HepG2 (cell line): Measurements from ENCODE around the gene CKAP5. TPM values are rescaled to one million over a fixed set of nuclear protein-coding genes. Genes with fewer than 3 reads are reported as not detected.

ENCODE experiments used
- BATF2 ChIP-seq: sonication (generic); formaldehyde crosslinking; IDR thresholded peaks from 2 replicates; pipeline ENCODE4 v1.8.0; 2022; ENCODE audit warnings: mild to moderate bottlenecking, missing genetic modification reagents, moderate library complexity
- DMTF1 ChIP-seq: sonication (generic); formaldehyde crosslinking; IDR thresholded peaks from 2 replicates; pipeline ENCODE4 v1.4.0; 2020; ENCODE audit warnings: mild to moderate bottlenecking, missing genetic modification reagents
- HHEX ChIP-seq: IDR thresholded peaks from 2 replicates; pipeline ENCODE4 v1.6.1; 2016; ENCODE audit warnings: control low read depth
- NCOA2 ChIP-seq: sonication (generic); formaldehyde crosslinking; IDR thresholded peaks from 2 replicates; pipeline ENCODE4 v1.8.0; 2022; ENCODE audit warnings: inconsistent platforms
- NFRKB ChIP-seq: fragments of 450-650 bp; IDR thresholded peaks from 2 replicates; pipeline ENCODE4 v1.6.1; 2017
- PAX8 ChIP-seq: sonication (generic); formaldehyde crosslinking; IDR thresholded peaks from 2 replicates; pipeline ENCODE4 v1.8.0; 2022; ENCODE audit warnings: mild to moderate bottlenecking, missing genetic modification reagents, borderline replicate concordance
- PAXIP1 ChIP-seq: sonication (generic); formaldehyde crosslinking; conservative IDR thresholded peaks from 2 replicates; pipeline ENCODE4 v1.4.0; 2020; ENCODE audit warnings: mild to moderate bottlenecking, missing genetic modification reagents, moderate library complexity
- PBX2 ChIP-seq: IDR thresholded peaks from 2 replicates; pipeline ENCODE4 v1.6.1; 2016; ENCODE audit warnings: control low read depth
- RFX1 ChIP-seq: fragments of 450-650 bp; IDR thresholded peaks from 2 replicates; pipeline ENCODE4 v1.6.1; 2017
- SSRP1 ChIP-seq: IDR thresholded peaks from 2 replicates; pipeline ENCODE4 v1.6.1; 2016; ENCODE audit warnings: control low read depth
- ZBTB21 ChIP-seq: sonication (generic); formaldehyde crosslinking; IDR thresholded peaks from 2 replicates; pipeline ENCODE4 v1.4.0; 2020; ENCODE audit warnings: missing genetic modification reagents
- ZNF460 ChIP-seq: sonication (generic); formaldehyde crosslinking; IDR thresholded peaks from 2 replicates; pipeline ENCODE4 v1.5.1; 2020; ENCODE audit warnings: missing genetic modification reagents, mild to moderate bottlenecking, borderline replicate concordance
- ZNF512B ChIP-seq: sonication (generic); formaldehyde crosslinking; IDR thresholded peaks from 2 replicates; pipeline ENCODE4 v1.5.1; 2020; ENCODE audit warnings: missing genetic modification reagents, mild to moderate bottlenecking, borderline replicate concordance
- ZNF781 ChIP-seq: sonication (generic); formaldehyde crosslinking; IDR thresholded peaks from 2 replicates; pipeline ENCODE4 v1.5.1; 2020; ENCODE audit warnings: borderline replicate concordance, mild to moderate bottlenecking, missing genetic modification reagents; ENCODE audit errors: not compliant biosample characterization
- ZNF83 ChIP-seq: sonication (generic); formaldehyde crosslinking; IDR thresholded peaks from 2 replicates; pipeline ENCODE4 v1.4.0; 2020; ENCODE audit warnings: missing genetic modification reagents, mild to moderate bottlenecking, borderline replicate concordance
- ZNF891 ChIP-seq: sonication (generic); formaldehyde crosslinking; IDR thresholded peaks from 2 replicates; pipeline ENCODE4 v1.5.0; 2020; ENCODE audit warnings: mild to moderate bottlenecking, missing genetic modification reagents
- polyA plus RNA-seq, 8 experiments: library from polyadenylated mRNA; depleted of rRNA in 3 of 8; stranded (reverse) in 7 of 8; unstranded in 1 of 8; fragments of >200 nt; fragmentation: Illumina TruSeq in 4 of 8; extraction: Trizol in 4 of 8; gene quantifications; 2 replicates each; pipeline versions ENCODE4 v1.2.1 to v1.2.3, GENCODE V29; 2011 to 2016; ENCODE audit warnings: low read depth in 4 of 8, missing spikeins in 1 of 8, mixed read lengths in 1 of 8; ENCODE audit not compliant: insufficient read depth in 1 of 8
- total RNA-seq, 5 experiments: library from RNA; depleted of rRNA; stranded (reverse); fragments of >200 nt; fragmentation: Illumina TruSeq; extraction: Trizol; gene quantifications; 2 replicates each; pipeline ENCODE4 v1.2.3, GENCODE V29; 2016; ENCODE audit warnings: low read depth in 1 of 5

The CKAP5 gene
- total and polyA plus RNA-seq, 2 of the 13 experiments (the other 11 are each of a cell fraction or from before 2014, with no cell fraction given): 79.2 to 103 TPM

GRCh38 chr11:46845740-46846509, at the start of gene CKAP5 (continued):
- TF ChIP-seq PAXIP1 (CRISPR knock-in tag) (no peak), BATF2 (CRISPR knock-in tag) (peak; percentile 85; the same call in 1 of the 2 replicates), ZNF83 (CRISPR knock-in tag) (0 out of 2 replicates have a peak, but pooled peaks have one; percentile 47), NCOA2 (CRISPR knock-in tag) (peak; percentile 9; the same call in 1 of the 2 replicates), DMTF1 (CRISPR knock-in tag) (no peak), ZNF460 (CRISPR knock-in tag) (no peak), ZNF512B (CRISPR knock-in tag) (no peak), ZNF781 (CRISPR knock-in tag) (no peak), HHEX (CRISPR knock-in tag) (no peak), PAX8 (CRISPR knock-in tag) (no peak), ZBTB21 (CRISPR knock-in tag) (peak; percentile 42; the same call in 1 of the 2 replicates), NFRKB (no peak), PBX2 (CRISPR knock-in tag) (no peak), ZNF891 (peak; percentile 53; the same call in 1 of the 2 replicates), SSRP1 (no peak), RFX1 (no peak)
